ENCODE measurements around the gene ZBTB9.

The ZBTB9 gene

GRCh38 chr6:33414592-33415271, 39.6 kb upstream of the ZBTB9 start:
- Histone ChIP-seq H3K4me3 (replicated peaks; ENCODE audit: insufficient read depth, low read length) (no peak overlapping the region), H3K27me3 (ENCODE audit: insufficient read depth, poor library complexity, severe bottlenecking) (no peaks in the 10 kb centered on the region), H3K27ac (replicated peaks) (no peak overlapping the region)
- TF ChIP-seq CTCF (IDR thresholded peaks at IDR 0.05; ENCODE audit: insufficient read depth, low read length) (peak; percentile 9), POLR2AphosphoS5 (IDR thresholded peaks at IDR 0.05; ENCODE audit: low read depth) (no peak)
- peak in 1 of 2 experiments; percentile 23 for DNase-seq (ENCODE audit: low read depth in 1 of 2, low spot score in 1 of 2)

DNA sequence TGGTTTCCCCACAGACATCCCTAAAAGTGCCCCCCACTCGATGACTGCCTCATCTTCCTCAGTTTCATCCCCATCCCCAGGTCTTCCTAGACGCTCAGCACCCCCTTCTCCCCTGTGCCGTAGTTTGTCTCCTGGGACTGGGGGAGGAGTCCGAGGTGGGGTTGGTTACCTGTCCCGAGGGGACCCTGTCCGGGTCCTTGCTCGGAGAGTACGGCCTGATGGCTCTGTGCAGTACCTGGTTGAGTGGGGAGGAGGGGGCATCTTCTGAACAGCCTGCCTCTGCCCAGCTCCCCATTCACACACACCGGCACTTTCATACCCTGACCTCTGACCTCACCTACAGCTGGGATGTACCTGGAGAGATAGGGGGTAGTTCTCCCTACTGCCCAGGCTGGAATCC, 38.5 kb upstream of the ZBTB9 start:
- DNase-seq (ENCODE audit: low read depth in 1 of 2, low spot score in 1 of 2): no peak
- Histone ChIP-seq H3K4me3 (replicated peaks; ENCODE audit: insufficient read depth, low read length) (no peak overlapping the region), H3K27ac (replicated peaks) (no peak overlapping the region), H3K27me3 (ENCODE audit: insufficient read depth, poor library complexity, severe bottlenecking) (no peaks in the 10 kb centered on the region)
- TF ChIP-seq REST (IDR thresholded peaks at IDR 0.05; ENCODE audit: insufficient replicate concordance, low read depth): no peak
- TF ChIP-seq SPI1 (IDR thresholded peaks at IDR 0.05; ENCODE audit: borderline replicate concordance, low read depth): no peak
- TF ChIP-seq GABPA (IDR thresholded peaks at IDR 0.05; ENCODE audit: low read depth): no peak
- no peak for TF ChIP-seq POLR2AphosphoS5 (IDR thresholded peaks at IDR 0.05; ENCODE audit: low read depth)
- TF ChIP-seq CTCF (IDR thresholded peaks at IDR 0.05; ENCODE audit: insufficient read depth, low read length): no peak

- H3K4me3 ChIP-seq (replicated peaks; ENCODE audit: insufficient read depth, low read length): peak overlapping the region; percentile 66
- H3K27me3 ChIP-seq (ENCODE audit: insufficient read depth, poor library complexity, severe bottlenecking): no peaks in the 10 kb centered on the region
- DNase-seq (ENCODE audit: low read depth in 1 of 2, low spot score in 1 of 2): no peak
- peak overlapping the region; percentile 90 for H3K27ac ChIP-seq (replicated peaks)
- TF ChIP-seq REST (IDR thresholded peaks at IDR 0.05; ENCODE audit: insufficient replicate concordance, low read depth) (no peak), SPI1 (IDR thresholded peaks at IDR 0.05; ENCODE audit: borderline replicate concordance, low read depth) (no peak), GABPA (IDR thresholded peaks at IDR 0.05; ENCODE audit: low read depth) (no peak), POLR2AphosphoS5 (IDR thresholded peaks at IDR 0.05; ENCODE audit: low read depth) (no peak), CTCF (IDR thresholded peaks at IDR 0.05; ENCODE audit: insufficient read depth, low read length) (no peak)
Measured at GRCh38 chr6:33416386-33417127, 37.8 kb upstream of the ZBTB9 start.
